G401 (cell line): ENCODE results near the gene NTPCR. TPM values are rescaled to one million over a fixed set of nuclear protein-coding genes. Genes with fewer than 3 reads are reported as not detected.

Source experiments
- DNase-seq: peaks from one replicate; pipeline ENCODE4 v3.0.0-alpha.2; 2015; ENCODE audit warnings: low spot score
- in situ Hi-C: cut with HindIII; loops from 2 replicates; pipeline ENCODE4 v1.10.0; 2016; ENCODE audit warnings: low sequenced_read_pairs, mixed read lengths
- total RNA-seq: library from RNA; depleted of rRNA; stranded (reverse); fragments of >200 nt; shearing (Covaris generic); gene quantifications from 2 replicates; pipeline ENCODE4 v1.2.3, GENCODE V29; 2014; rRNA removed

NTPCR gene
- total RNA-seq, 1 experiment from 2014 or later: 46.2 TPM

GRCh38 chr1:233032916-233033315 is 82.5 kb downstream of the NTPCR start:
- in situ Hi-C loops: no loop called here
- DNase-seq: no peak

DNA sequence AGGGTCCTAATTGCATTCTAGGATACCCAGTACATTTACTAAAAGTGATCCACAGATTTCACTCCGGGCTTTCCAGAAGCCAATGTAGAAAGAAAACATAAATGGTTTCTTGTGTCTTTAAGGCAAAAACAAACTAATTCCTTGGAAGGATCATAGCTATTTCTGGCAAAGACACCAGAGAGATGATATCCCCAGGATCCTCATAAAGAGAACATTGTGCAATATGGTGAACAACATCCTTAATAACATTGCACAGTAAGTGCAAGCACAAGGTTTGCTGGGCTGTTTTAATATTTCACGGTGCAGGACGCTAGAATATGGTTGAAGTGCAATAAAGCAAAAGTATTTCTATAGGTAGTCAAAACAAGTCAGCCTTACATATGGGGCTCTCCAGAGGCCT is 83.0 kb downstream of the NTPCR start:
- in situ Hi-C loops: no loop called here
- no peak for DNase-seq

Other genes with a start within 250 kb of the NTPCR start
- not detected in 2 replicates for gene MAP10, start 145.2 kb upstream of the NTPCR start, total RNA-seq